SU-DHL-6 (cell line): ENCODE measurements around the gene MTREX.

Experiments
- H2AFZ ChIP-seq: fragments of 200-600 bp; sonication (generic); 2 replicates; pipeline ENCODE4 v1.6.1; 2014; ENCODE audit warnings: low read depth, mild to moderate bottlenecking, moderate library complexity, mixed read lengths, antibody characterized with exemption, low read length; ENCODE audit not compliant: severe bottlenecking
- H3F3A ChIP-seq: fragments of 200-600 bp; shearing (Covaris generic); 2 replicates; pipeline ENCODE4 v1.6.0; 2016; ENCODE audit warnings: antibody characterized with exemption, mild to moderate bottlenecking; ENCODE audit not compliant: insufficient read depth
- H3K27ac ChIP-seq: fragments of 200-600 bp; sonication (generic); 2 replicates; pipeline ENCODE4 v1.5.1; 2016; ENCODE audit warnings: low read depth, mild to moderate bottlenecking, low read length, moderate library complexity, mixed read lengths
- H3K27me3 ChIP-seq: fragments of 200-600 bp; sonication (generic), shearing (Covaris generic); 2 replicates; pipeline ENCODE4 v1.6.0; 2014; ENCODE audit warnings: mild to moderate bottlenecking, low read length
- H3K36me3 ChIP-seq: fragments of 200-600 bp; sonication (generic); 2 replicates; pipeline ENCODE4 v1.6.1; 2014; ENCODE audit warnings: mild to moderate bottlenecking, low read length, mixed read lengths
- H3K4me2 ChIP-seq: fragments of 300-600, 200-600 bp; shearing (Covaris generic), sonication (generic); 2 replicates; pipeline ENCODE4 v1.6.0; 2014; ENCODE audit warnings: low read length, low read depth, mild to moderate bottlenecking; ENCODE audit not compliant: poor library complexity, severe bottlenecking
- H3K4me3 ChIP-seq: fragments of 200-600 bp; sonication (generic); 2 replicates; pipeline ENCODE4 v1.5.1; 2014; ENCODE audit warnings: antibody characterized with exemption, low read length, mild to moderate bottlenecking, mixed read lengths; ENCODE audit not compliant: insufficient read depth, poor library complexity, severe bottlenecking
- H3K79me2 ChIP-seq: fragments of 200-600 bp; sonication (generic); 2 replicates; pipeline ENCODE4 v1.6.1; 2014; ENCODE audit warnings: mild to moderate bottlenecking, low read length, moderate library complexity; ENCODE audit not compliant: insufficient read depth
- H3K9ac ChIP-seq: fragments of 200-600 bp; sonication (generic); 2 replicates; pipeline ENCODE4 v1.7.0; 2014; ENCODE audit warnings: mild to moderate bottlenecking, low read length
- H3K9me2 ChIP-seq: fragments of 200-600 bp; sonication (generic); replicated peaks from 2 replicates; pipeline ENCODE4 v1.6.1; 2014; ENCODE audit warnings: low read length; ENCODE audit not compliant: insufficient read depth
- H3K9me3 ChIP-seq: fragments of 200-600 bp; sonication (generic); 2 replicates; pipeline ENCODE4 v1.6.1; 2014; ENCODE audit warnings: low read length, mixed read lengths; ENCODE audit not compliant: insufficient read depth
- H4K20me1 ChIP-seq: fragments of 200-600 bp; sonication (generic); 2 replicates; pipeline ENCODE4 v1.6.1; 2014; ENCODE audit warnings: low read depth, mild to moderate bottlenecking, antibody characterized with exemption, low read length, moderate library complexity, mixed read lengths
- EZH2phosphoT487 ChIP-seq: fragments of 200-600 bp; sonication (generic), shearing (Covaris generic); conservative IDR thresholded peaks from 2 replicates; pipeline ENCODE4 v1.6.1; 2018; ENCODE audit warnings: mild to moderate bottlenecking, antibody characterized with exemption, low read length, moderate library complexity, mixed read lengths
- TF ChIP-seq, protein P1 (sequence below): fragments of 200-600 bp; sonication (generic); IDR thresholded peaks from one replicate; pipeline ENCODE4 v1.5.1; 2017; ENCODE audit warnings: antibody characterized with exemption, mild to moderate bottlenecking, low read length, moderate library complexity; ENCODE audit not compliant: insufficient read depth, poor library complexity, severe bottlenecking

Gene MTREX

DNA sequence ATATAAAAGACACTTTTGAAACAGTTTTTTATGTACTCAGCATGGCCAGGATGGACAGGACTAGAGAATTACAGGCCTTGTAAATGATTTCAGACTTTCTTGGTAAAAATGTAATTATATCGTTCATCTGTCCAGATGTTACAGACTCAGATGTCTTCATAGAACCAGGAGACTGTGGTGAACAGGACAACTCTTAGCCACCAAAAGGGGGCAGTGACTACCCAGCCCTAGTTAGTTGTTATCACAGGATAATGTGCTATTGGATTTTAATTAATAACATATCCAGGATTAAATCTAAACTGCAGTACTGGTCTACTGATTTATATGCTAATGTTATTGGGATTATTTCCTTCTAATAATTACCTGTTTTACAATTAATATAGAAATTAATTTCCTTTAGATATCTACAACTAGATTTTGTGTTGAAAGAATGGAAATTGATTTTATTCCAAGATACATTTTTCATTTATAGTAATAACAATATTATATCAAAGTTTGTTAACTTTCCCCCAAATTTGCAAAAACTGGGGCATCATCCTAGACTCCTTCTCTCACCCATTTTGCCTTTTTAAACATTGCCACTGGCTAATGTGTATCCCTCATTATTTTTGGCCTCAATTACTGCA is 99.4 kb downstream of the MTREX start:
- no peak overlapping the region for H3K4me3 ChIP-seq
- H3K9me2 ChIP-seq = no peaks in the 10 kb centered on the region
- TF ChIP-seq, protein P1, sequence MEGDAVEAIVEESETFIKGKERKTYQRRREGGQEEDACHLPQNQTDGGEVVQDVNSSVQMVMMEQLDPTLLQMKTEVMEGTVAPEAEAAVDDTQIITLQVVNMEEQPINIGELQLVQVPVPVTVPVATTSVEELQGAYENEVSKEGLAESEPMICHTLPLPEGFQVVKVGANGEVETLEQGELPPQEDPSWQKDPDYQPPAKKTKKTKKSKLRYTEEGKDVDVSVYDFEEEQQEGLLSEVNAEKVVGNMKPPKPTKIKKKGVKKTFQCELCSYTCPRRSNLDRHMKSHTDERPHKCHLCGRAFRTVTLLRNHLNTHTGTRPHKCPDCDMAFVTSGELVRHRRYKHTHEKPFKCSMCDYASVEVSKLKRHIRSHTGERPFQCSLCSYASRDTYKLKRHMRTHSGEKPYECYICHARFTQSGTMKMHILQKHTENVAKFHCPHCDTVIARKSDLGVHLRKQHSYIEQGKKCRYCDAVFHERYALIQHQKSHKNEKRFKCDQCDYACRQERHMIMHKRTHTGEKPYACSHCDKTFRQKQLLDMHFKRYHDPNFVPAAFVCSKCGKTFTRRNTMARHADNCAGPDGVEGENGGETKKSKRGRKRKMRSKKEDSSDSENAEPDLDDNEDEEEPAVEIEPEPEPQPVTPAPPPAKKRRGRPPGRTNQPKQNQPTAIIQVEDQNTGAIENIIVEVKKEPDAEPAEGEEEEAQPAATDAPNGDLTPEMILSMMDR = peak; percentile 40
- TF ChIP-seq EZH2phosphoT487 = no peak
- no peak overlapping the region for H3K9ac ChIP-seq
- H3K4me2 ChIP-seq = no peak overlapping the region
- H3K9me3 ChIP-seq = no peaks in the 10 kb centered on the region
- H3K79me2 ChIP-seq = no peaks in the 10 kb centered on the region
- no peak overlapping the region for H2AFZ ChIP-seq
- peaks cover 62% of the 10 kb centered on the region for H3K36me3 ChIP-seq
- no peaks in the 10 kb centered on the region for H4K20me1 ChIP-seq
- H3K27me3 ChIP-seq = no peaks in the 10 kb centered on the region
- no peak overlapping the region for H3K27ac ChIP-seq
- peaks cover 7% of the 10 kb centered on the region for H3F3A ChIP-seq

DNA sequence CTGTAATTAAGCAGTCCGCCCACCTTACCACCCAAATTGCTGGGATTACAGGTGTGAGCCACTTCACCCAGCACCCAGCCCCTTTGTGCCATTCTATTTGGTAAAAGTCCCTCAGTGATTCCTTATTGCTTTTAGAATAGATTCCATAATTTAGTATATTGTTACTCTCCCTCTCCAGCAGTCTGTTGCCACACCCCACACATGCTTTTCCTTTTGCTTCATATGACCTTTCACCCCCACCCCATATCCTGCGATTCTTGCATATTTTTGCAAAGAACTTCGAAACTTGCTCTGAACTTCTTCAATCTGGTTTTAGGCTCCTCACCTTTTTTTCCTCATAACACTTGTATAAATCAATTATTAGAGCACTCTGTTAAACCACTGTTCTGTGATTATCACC is 100.2 kb downstream of the MTREX start:
- Histone ChIP-seq H3K9ac (no peak overlapping the region), H3K27me3 (no peaks in the 10 kb centered on the region), H4K20me1 (no peaks in the 10 kb centered on the region), H2AFZ (no peak overlapping the region), H3K4me2 (no peak overlapping the region), H3K36me3 (peaks cover 67% of the 10 kb centered on the region), H3K79me2 (no peaks in the 10 kb centered on the region), H3K27ac (no peak overlapping the region), H3F3A (peaks cover 7% of the 10 kb centered on the region), H3K9me3 (no peaks in the 10 kb centered on the region), H3K9me2 (no peaks in the 10 kb centered on the region), H3K4me3 (no peak overlapping the region)
- no peak for TF ChIP-seq EZH2phosphoT487
- TF ChIP-seq, protein P1 = no peak

DNA sequence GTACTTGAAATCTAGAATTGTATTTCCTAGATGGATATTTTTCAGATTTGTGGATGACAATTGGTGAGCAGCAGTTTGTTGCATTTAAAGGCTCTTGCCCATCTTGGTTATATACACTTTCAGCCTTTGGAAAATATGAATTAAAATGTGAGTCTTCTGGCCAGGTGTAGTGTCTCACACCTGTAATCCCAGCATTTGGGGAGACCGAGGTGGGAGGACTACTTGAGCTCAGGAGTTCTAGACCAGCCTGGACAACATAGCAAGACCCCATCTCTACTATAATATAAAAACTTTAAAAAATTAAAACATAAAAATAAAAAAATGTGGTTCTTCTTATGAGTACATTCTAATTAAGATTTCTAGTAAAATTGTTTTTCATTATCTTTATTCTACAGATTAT is 102.0 kb downstream of the MTREX start:
- Histone ChIP-seq H3K36me3 (peaks cover 67% of the 10 kb centered on the region), H3K27ac (no peak overlapping the region), H3K9me2 (no peaks in the 10 kb centered on the region), H3K4me2 (no peak overlapping the region), H2AFZ (no peak overlapping the region), H3K4me3 (no peak overlapping the region), H3K9me3 (no peaks in the 10 kb centered on the region), H3K27me3 (no peaks in the 10 kb centered on the region), H3K9ac (no peak overlapping the region), H3K79me2 (no peaks in the 10 kb centered on the region), H3F3A (peaks cover 17% of the 10 kb centered on the region), H4K20me1 (no peaks in the 10 kb centered on the region)
- TF ChIP-seq, protein P1 = no peak
- TF ChIP-seq EZH2phosphoT487 = no peak

DNA sequence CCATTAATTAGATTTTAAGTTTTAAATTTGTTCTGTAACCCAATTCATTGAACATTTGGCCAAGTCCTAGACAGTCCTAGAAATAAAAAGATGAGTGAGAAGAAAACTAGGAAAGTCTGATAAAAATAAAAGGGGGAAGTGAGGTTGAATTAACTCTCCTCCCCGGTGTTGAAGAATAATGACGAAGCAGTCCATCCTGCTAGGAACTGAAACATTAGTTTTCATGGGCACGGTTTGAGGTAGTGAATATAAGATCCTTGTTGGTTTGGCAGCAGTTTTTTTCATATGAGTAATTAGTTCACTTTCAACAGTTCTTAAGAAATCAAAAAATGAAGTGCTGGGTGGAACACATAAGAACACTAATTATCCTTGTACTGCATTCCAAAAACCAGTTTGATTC is 103.1 kb downstream of the MTREX start:
- H3K9me3 ChIP-seq = no peaks in the 10 kb centered on the region

More for the DNA sequence above, 103.1 kb downstream of the MTREX start:
- no peaks in the 10 kb centered on the region for H3K9me2 ChIP-seq
- H3F3A ChIP-seq = peaks cover 17% of the 10 kb centered on the region
- no peaks in the 10 kb centered on the region for H3K27me3 ChIP-seq
- H3K36me3 ChIP-seq = peaks cover 64% of the 10 kb centered on the region
- H3K27ac ChIP-seq = no peak overlapping the region
- TF ChIP-seq EZH2phosphoT487 = no peak
- TF ChIP-seq, protein P1 = no peak
- no peaks in the 10 kb centered on the region for H3K79me2 ChIP-seq
- no peak overlapping the region for H3K9ac ChIP-seq
- H3K4me2 ChIP-seq = no peak overlapping the region
- H3K4me3 ChIP-seq = no peak overlapping the region
- no peak overlapping the region for H2AFZ ChIP-seq
- H4K20me1 ChIP-seq = no peaks in the 10 kb centered on the region
